Measurements from ENCODE around the gene ADD2.
"Not testable (repeated sequence)": the region's sequence is repeated elsewhere in the genome, so short reads cannot be mapped to it uniquely, and the experiment has no call there.

Gene ADD2

GRCh38 chr2:70632388-70632787, 135.6 kb downstream of the ADD2 start:
- no peak for FAIRE-seq

DNA sequence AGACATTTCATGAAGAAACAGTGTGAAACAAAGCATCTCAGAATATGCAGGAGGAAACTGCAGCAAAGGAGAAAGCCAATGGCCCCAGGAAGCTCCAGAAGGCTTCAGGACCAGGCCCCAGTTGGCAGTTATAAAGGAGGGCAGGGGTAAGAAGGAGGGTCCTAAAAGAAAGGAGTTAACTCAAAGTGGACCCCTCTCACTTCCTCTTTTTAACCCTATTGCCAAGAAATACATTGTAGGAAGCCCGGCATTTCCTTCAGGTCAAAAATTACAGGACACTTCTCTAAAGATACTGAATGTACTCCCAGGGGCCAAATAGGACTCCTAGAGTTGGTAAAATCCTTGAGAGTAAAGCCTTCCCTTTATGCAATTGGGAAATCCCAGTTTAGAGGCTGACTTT, 137.2 kb downstream of the ADD2 start:
- no peak for FAIRE-seq

DNA sequence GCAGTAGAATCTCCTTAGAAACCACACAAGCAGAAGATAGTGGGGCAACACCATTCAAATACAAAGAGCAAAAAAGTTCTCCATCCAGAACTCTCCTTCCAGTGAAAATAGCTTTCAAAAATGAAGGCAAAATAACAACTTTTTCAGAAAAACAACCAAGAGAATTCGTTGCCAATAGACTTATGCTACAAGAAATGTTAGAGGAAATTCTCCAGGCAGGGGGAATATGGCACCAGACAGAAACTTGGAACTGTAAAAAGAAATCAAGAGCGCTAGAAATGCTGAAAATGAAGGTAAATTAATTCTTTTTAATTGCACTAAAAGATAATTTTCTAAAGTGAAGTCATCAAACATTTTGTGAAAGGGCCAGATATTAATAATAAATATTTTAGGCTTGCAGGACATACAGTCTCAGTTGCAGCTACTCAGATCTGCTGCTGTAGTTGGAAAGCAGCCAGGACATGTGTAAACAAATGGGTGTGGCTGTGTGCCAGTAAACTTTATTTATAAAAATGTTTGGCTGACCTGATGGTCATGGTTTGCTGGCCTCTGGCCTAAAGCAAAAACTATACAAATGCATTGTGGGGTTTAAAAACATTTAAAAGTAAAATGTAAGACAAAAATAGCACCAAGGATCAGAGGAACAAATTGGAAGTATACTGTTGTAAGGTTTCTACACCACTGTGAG, 140.6 kb downstream of the ADD2 start:
- FAIRE-seq = no peak

DNA sequence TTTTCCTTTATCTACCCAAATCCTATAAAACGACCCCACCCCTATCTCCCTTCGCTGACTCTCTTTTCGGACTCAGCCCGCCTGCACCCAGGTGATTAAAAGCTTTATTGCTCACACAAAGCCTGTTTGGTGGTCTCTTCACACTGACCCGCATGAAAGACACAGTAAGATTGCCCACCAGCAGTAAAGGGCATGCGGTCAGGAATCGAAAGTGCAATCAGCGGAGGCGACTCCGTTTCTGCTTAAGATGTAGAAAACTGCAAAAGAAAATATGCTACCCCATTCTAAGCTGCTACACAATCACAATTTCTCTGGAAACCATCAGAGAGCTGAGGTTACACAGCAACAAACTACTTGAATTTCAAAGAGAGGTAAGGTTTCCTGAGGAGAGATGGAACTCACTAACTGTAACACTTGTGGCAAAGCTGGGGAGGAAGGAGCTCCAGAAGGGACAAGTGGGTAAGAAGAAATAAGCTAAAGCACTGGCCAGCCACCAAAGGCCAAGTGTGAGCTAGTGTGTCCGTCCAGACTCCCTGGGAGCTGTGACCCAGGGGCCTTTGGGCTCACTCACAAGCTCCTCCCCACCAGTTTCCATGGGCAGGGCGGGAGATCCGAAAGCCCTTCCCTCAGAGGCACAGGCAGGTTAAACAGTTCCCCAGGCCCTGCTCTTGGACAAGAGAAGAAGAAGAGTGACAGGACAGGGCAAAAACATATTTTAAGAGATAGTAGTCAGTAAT, 141.6 kb downstream of the ADD2 start:
- no peak for FAIRE-seq

DNA sequence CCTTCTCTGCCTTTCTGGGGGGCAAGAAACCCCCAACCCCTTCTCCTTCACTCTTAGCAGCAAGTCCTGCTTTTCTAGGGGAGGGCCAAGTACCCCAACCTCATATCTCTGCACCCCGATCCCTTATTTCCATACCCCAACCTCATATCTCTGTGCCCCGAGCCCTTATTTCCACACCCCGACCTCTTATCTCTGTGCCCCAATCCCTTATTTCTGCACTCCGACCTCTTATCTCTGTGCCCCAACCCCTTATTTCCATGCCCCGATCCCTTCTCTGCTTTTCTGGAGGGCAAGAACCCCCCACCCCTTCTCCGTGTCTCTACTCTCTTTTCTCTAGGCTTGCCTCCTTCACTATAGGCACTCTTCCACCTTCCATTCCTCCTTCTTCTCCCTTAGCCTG, 146.5 kb downstream of the ADD2 start:
- FAIRE-seq = not testable (repeated sequence)

GRCh38 chr2:70620020-70620419, 148.0 kb downstream of the ADD2 start:
- no peak for FAIRE-seq

DNA sequence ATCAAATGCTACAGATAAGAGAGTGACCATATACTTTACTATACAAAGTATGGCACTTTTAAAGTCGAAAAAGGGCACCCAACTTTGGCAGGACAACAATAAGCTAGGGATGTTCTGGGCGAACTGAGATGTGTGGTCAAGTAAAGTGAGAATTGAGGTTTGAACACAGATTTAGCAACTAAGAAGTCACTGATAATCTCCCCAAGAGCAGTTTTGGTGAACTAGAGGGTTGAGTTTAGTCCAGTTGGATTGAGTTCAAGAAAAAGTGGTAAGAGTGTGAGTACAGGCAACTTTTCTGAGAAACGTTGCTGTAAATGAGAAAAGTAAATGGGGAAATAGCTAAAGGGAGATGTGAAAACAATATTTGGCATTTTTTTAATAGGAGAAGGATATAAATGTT, 148.8 kb downstream of the ADD2 start:
- FAIRE-seq = no peak

- no peak for FAIRE-seq
Measured at GRCh38 chr2:70616168-70616694, 151.8 kb downstream of the ADD2 start.

GRCh38 chr2:70615222-70615621, 152.8 kb downstream of the ADD2 start:
- FAIRE-seq = no peak

DNA sequence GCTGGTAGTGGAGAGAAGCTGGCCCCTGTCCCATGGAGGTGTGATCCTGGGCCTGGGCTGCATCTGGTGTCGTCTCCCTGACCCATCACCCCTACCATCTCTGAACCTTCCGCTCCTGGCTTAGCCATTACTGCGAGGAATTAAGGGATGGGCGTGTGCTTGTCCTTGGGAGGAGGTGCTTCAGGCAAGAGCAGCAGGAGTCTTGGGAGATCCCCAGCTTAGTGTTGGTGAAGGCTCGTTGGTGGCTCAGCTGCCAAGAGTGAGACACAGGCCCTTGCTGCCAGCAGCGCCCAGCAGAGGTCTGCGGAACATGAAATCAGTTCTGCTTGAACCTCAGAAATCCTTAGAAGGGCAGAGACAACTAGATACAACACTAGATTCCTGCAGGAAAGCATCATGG, 154.5 kb downstream of the ADD2 start:
- FAIRE-seq = no peak

- FAIRE-seq = no peak
Measured at GRCh38 chr2:70612574-70612973, 155.4 kb downstream of the ADD2 start.

- FAIRE-seq = no peak
Measured at GRCh38 chr2:70608373-70608772, 159.6 kb downstream of the ADD2 start.

DNA sequence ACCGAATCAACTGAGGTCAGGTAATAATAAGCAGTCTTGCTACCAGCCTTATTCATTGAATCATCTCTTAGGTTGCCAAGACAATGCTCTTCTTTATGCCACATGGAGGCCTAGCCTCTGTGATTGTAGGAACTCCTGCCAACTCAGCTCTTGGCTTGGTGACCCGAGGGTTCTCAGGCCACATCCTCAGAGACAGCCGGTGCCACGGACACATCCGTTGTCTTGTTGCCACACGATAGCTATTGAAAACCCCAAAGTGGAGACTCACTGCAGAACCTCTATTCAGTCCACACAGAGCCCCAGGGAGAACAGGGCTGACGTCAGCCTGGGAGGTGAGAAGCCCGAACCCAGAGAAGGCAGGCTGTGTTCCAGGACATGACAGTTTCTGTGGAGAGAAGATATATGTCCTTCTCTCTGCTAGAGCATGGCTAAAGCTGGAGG, 160.9 kb downstream of the ADD2 start:
- no peak for FAIRE-seq

All from TTC549 (cell line).